Tibial artery (tissue), 4 donors: ENCODE measurements around the gene MSI2.

Experiments
- DNase-seq, 2 donors: peaks; one replicate each; pipeline ENCODE4 v3.0.0-alpha.2; 2019
- H3K27ac ChIP-seq, 2 donors: fragments of 200-600 bp; sonication (generic) in 1 of 2; 1 replicate in 1 of 2; 2 replicates in 1 of 2; pipeline ENCODE4 v1.5.1; 2018 to 2019; ENCODE audit warnings: mild to moderate bottlenecking in 1 of 2
- H3K27me3 ChIP-seq, 2 donors: fragments of 200-600 bp; sonication (generic) in 1 of 2; one replicate each; pipeline versions ENCODE4 v1.5.1 to v1.6.0; 2016 to 2019
- H3K36me3 ChIP-seq, 3 donors: fragments of 200-600 bp; sonication (generic) in 2 of 3; one replicate each; pipeline ENCODE4 v1.5.1; 2016 to 2019; ENCODE audit warnings: mild to moderate bottlenecking in 2 of 3
- H3K4me1 ChIP-seq, 4 donors: fragments of 200-600 bp; sonication (generic) in 2 of 4; 1 replicate in 3 of 4; 2 replicates in 1 of 4; pipeline ENCODE4 v1.5.1; 2016 to 2019
- H3K4me3 ChIP-seq, 2 donors: fragments of 200-600 bp; sonication (generic) in 1 of 2; 1 replicate in 1 of 2; 2 replicates in 1 of 2; pipeline ENCODE4 v1.5.1; 2018 to 2019; ENCODE audit warnings: mild to moderate bottlenecking in 2 of 2
- H3K9me3 ChIP-seq, 3 donors: fragments of 200-600 bp; sonication (generic) in 1 of 3; one replicate each; pipeline ENCODE4 v1.5.1; 2016 to 2019
- intact Hi-C: fragments of 100-400 bp; cut with DNase I; formaldehyde crosslinking; loops from one replicate; pipeline ENCODE4 v1.15.0; 2023; ENCODE audit warnings: low total_unique reads
- TF ChIP-seq, protein P1 (sequence below), 2 experiments: fragments of 200-600 bp in 1 of 2; fragments of 450-650 bp in 1 of 2; IDR thresholded peaks; one replicate each; pipeline ENCODE4 v1.5.1; 2017 to 2019; ENCODE audit warnings: antibody characterized with exemption in 2 of 2, mild to moderate bottlenecking in 1 of 2, moderate library complexity in 1 of 2

Gene MSI2

DNA sequence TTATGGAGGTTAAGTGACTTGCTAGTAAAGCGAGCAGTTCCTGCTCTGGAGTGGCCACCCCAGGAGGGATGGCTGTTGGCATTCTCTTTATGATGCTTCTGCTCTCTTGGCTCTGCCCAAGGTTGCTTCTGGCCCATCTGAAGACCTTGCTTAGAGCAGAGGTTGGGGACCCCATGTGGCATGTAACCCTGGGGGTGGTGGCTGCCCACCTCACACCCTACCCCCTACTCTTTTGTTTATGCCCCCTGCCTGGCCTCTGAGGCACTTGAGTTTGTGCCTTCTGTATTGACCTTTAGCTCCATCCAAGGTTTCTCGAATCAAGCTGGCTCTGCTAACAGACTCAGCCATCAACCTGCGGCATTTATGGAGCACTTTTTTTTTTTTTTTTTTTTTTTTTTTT lies 214.6 kb downstream of the MSI2 start:
- TF ChIP-seq, protein P1, sequence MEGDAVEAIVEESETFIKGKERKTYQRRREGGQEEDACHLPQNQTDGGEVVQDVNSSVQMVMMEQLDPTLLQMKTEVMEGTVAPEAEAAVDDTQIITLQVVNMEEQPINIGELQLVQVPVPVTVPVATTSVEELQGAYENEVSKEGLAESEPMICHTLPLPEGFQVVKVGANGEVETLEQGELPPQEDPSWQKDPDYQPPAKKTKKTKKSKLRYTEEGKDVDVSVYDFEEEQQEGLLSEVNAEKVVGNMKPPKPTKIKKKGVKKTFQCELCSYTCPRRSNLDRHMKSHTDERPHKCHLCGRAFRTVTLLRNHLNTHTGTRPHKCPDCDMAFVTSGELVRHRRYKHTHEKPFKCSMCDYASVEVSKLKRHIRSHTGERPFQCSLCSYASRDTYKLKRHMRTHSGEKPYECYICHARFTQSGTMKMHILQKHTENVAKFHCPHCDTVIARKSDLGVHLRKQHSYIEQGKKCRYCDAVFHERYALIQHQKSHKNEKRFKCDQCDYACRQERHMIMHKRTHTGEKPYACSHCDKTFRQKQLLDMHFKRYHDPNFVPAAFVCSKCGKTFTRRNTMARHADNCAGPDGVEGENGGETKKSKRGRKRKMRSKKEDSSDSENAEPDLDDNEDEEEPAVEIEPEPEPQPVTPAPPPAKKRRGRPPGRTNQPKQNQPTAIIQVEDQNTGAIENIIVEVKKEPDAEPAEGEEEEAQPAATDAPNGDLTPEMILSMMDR (IDR thresholded peaks at IDR 0.05): no peak
- no peak for DNase-seq
- no peak overlapping the region for H3K4me3 ChIP-seq
- H3K9me3 ChIP-seq: no peaks in the 10 kb centered on the region
- no peak overlapping the region for H3K27ac ChIP-seq
- no peaks in the 10 kb centered on the region for H3K36me3 ChIP-seq
- peaks cover 0 to 26% (median 13%) of the 10 kb centered on the region in 4 donors for H3K4me1 ChIP-seq
- H3K27me3 ChIP-seq: no peaks in the 10 kb centered on the region
- intact Hi-C loops: no loop called here

DNA sequence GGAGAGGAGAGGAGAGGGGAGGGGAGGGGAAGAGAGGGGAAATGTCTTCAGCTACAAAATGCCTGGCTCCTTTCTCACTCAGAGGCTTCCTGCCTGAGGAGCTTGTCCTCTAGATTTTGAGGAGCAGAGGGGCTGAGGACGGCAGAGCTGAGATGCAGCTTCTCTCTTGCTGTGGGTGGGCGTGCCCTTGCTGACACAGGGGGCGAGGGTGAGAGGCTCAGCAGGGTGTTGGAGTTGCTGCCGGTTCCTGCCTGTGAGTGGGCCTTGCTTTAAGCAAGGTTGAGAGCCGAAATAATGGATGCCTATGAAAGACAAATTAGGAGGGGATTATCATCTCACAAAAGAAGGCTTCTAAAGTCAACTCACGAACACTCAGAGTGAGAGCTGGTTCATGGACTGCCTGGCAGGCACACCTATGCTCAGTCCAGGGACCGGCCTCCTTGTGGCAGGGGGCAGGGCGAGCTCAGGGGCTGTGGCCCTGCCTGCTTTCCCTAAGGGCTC lies 215.6 kb downstream of the MSI2 start:
- H3K27me3 ChIP-seq: no peaks in the 10 kb centered on the region
- TF ChIP-seq, protein P1 (IDR thresholded peaks at IDR 0.05): no peak
- intact Hi-C loops: no loop called here
- H3K4me1 ChIP-seq: peaks cover 0 to 26% (median 13%) of the 10 kb centered on the region in 4 donors
- H3K9me3 ChIP-seq: no peaks in the 10 kb centered on the region
- H3K36me3 ChIP-seq: no peaks in the 10 kb centered on the region
- no peak overlapping the region for H3K27ac ChIP-seq
- no peak overlapping the region for H3K4me3 ChIP-seq
- no peak for DNase-seq

DNA sequence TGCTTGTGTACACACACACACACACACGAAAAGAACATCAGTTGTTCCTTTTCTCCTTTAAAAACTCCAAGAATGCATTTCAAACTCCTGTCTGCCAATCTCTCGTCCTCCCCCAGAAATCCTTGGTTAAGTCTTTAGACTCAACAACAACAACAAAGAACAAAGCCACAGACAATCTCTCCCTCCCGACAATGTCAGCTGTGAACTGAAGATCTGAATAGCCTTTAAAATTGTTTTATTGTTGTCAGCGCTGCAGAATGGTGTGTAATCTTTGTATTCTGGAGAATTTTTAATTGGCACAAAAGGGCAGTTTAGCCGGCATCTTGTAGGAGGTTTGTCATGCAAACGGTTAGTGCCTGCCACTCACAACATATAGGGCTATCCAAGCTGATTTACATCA lies 219.5 kb downstream of the MSI2 start:
- no peaks in the 10 kb centered on the region for H3K36me3 ChIP-seq
- H3K4me3 ChIP-seq: no peak overlapping the region
- TF ChIP-seq, protein P1 (IDR thresholded peaks at IDR 0.05): no peak
- DNase-seq: no peak
- intact Hi-C loops: no loop called here
- peaks cover 0 to 40% (median 22%) of the 10 kb centered on the region in 4 donors for H3K4me1 ChIP-seq
- H3K27me3 ChIP-seq: no peaks in the 10 kb centered on the region
- no peaks in the 10 kb centered on the region for H3K9me3 ChIP-seq
- no peak overlapping the region for H3K27ac ChIP-seq

DNA sequence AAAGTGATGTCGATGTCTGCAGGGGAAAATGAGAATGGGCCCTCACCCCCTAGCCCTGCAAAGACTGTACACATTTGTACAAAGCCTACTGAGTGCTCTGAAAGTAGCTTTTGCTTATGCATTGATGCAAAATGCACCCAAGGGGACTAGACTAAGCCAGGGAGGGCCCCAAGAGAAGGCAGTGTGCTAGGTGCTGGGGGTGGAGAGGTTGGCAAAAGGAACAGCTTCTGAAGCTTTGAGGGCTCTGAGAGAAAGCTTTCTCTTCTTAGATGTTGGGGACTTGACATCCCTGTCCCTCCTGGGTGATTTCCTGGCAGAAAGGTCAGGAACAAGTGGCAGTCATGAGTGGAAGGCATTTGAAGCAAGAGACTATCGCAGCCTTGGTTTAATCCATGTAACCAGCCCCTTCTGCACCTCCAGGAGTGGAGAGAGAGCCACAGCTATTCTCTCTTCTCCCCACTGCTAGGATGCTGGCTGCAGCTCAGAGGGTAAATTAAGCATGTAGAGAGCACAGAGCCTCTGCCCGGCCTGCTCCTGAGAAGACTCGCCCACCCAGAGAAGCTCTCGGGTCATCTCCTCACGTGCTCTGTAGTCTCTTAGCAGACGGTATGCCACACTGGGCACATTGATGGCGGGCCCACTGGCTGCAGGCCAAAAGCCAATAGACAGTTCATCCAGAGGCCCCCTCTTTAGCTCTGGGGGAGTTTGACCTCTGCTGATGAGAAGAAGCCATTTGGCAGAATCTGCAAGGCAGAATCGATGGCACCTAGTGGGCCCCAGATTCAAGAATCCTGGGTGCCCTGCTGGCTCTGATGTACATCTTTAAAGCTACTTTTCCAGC lies 221.4 kb downstream of the MSI2 start:
- no peak for DNase-seq
- Histone ChIP-seq H3K27me3 (no peaks in the 10 kb centered on the region), H3K9me3 (no peaks in the 10 kb centered on the region), H3K4me1 (peaks cover 0 to 39% (median 17%) of the 10 kb centered on the region in 4 donors), H3K27ac (no peak overlapping the region), H3K4me3 (no peak overlapping the region), H3K36me3 (no peaks in the 10 kb centered on the region)
- intact Hi-C loops: no loop called here
- TF ChIP-seq, protein P1 (IDR thresholded peaks at IDR 0.05): no peak

DNA sequence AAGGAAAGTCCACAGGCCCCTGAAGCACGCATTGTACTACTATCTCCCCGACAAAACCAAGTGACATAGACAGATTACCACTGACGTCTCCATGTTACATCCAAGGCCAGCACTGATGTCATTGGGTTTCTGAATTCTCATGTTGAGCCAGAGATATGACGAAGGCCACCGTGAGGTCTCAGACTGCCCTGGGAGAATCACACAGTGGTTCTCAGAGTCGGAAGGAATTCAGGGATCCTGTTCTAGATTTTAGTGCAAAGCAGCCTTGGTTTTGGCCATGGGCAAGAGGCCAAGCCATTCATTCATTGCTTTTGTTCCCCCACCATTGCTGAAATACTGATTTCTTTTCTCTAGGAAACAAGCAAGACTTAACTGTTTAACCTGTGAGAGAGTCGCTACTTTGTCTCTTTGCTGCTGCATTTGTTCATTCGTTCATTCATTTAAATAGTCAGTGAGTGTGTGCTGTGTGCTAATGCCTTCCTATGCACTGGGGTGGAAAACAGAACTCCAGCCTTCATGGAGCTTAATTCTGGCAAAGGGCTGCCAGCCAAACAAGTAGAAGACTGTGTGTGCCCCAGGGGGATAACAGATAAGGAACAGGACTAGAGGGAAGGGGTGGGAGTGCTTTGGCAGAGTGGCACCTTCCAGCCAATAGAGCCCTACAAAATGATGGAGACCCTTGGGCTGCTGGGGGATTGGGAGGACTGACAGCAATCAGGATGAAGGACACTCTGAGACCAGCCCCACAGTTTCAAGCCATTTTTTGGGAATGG lies 222.3 kb downstream of the MSI2 start:
- H3K27ac ChIP-seq: no peak overlapping the region
- H3K36me3 ChIP-seq: no peaks in the 10 kb centered on the region
- no peak overlapping the region for H3K4me3 ChIP-seq
- DNase-seq: no peak
- intact Hi-C loops: no loop called here
- peaks cover 0 to 31% (median 8%) of the 10 kb centered on the region in 4 donors for H3K4me1 ChIP-seq
- H3K9me3 ChIP-seq: no peaks in the 10 kb centered on the region
- H3K27me3 ChIP-seq: no peaks in the 10 kb centered on the region
- TF ChIP-seq, protein P1 (IDR thresholded peaks at IDR 0.05): no peak
